Stimulated activated CD4-positive, alpha-beta T cell treated with anti-CD3 and anti-CD28 coated beads, Interleukin-4, amount 100 ng/mL, for 4 hours (primary cell): ENCODE measurements around the gene ACAD10.
"Not testable (repeated sequence)": the region's sequence is repeated elsewhere in the genome, so short reads cannot be mapped to it uniquely, and the experiment has no call there.

Experiments
- DNase-seq, 2 experiments: peaks; one replicate each; pipeline ENCODE4 v3.0.0-alpha.2; 2020

ACAD10 gene

GRCh38 chr12:111685811-111686573 lies at the start of gene ACAD10, which contains the start of gene BRAP:
TSS of gene ACAD10 (plus strand) at chr12:111686053. CDS start at chr12:111692710, 6,657 bp downstream.
TSS of gene BRAP (minus strand) at chr12:111685956. CDS start at chr12:111685792, 164 bp downstream.
- DNase-seq = peak; percentile 87 to 92

- no peak for DNase-seq
Observed at GRCh38 chr12:111636209-111636945, 49.5 kb upstream of the ACAD10 start.

GRCh38 chr12:111638556-111638955 lies 47.3 kb upstream of the ACAD10 start:
- DNase-seq = no peak

GRCh38 chr12:111640506-111640905 lies 45.3 kb upstream of the ACAD10 start:
- DNase-seq = no peak

- DNase-seq = no peak
Observed at GRCh38 chr12:111642681-111643426, 43.0 kb upstream of the ACAD10 start.

- no peak for DNase-seq
Observed at GRCh38 chr12:111643427-111643826, 42.4 kb upstream of the ACAD10 start.

GRCh38 chr12:111645433-111645832 lies 40.4 kb upstream of the ACAD10 start:
- DNase-seq = no peak

GRCh38 chr12:111650912-111651311 lies 34.9 kb upstream of the ACAD10 start:
- DNase-seq = no peak

- not testable (repeated sequence) for DNase-seq
Observed at GRCh38 chr12:111652530-111652929, 33.3 kb upstream of the ACAD10 start.

- no peak for DNase-seq
Observed at GRCh38 chr12:111653596-111653995, 32.3 kb upstream of the ACAD10 start.

- no peak for DNase-seq
Observed at GRCh38 chr12:111655356-111655755, 30.5 kb upstream of the ACAD10 start.

GRCh38 chr12:111656016-111656415 lies 29.8 kb upstream of the ACAD10 start:
- DNase-seq = no peak

GRCh38 chr12:111664499-111664898 lies 21.4 kb upstream of the ACAD10 start:
- DNase-seq = no peak

GRCh38 chr12:111664961-111665865 lies 20.6 kb upstream of the ACAD10 start:
- DNase-seq = no peak

GRCh38 chr12:111672822-111673381 lies 13.0 kb upstream of the ACAD10 start:
- no peak for DNase-seq

- no peak for DNase-seq
Observed at GRCh38 chr12:111673503-111673902, 12.3 kb upstream of the ACAD10 start.

- no peak for DNase-seq
Observed at GRCh38 chr12:111677186-111677585, 8.7 kb upstream of the ACAD10 start.

- not testable (repeated sequence) for DNase-seq
Observed at GRCh38 chr12:111684485-111685198, 1.2 kb upstream of the ACAD10 start.

- DNase-seq = peak in 1 of 2 experiments; percentile 2
Observed at GRCh38 chr12:111685322-111685810, 487 bp upstream of the ACAD10 start.

GRCh38 chr12:111686574-111687105 lies 787 bp downstream of the ACAD10 start:
- no peak for DNase-seq

- DNase-seq = no peak
Observed at GRCh38 chr12:111687255-111687654, 1.4 kb downstream of the ACAD10 start.
